Measurements from ENCODE around the gene SPEM1. TPM values are rescaled to one million over a fixed set of nuclear protein-coding genes. Genes with fewer than 3 reads are reported as not detected.

The SPEM1 gene
- total and polyA plus RNA-seq, 7 donors, result 0.06 TPM; not detected in 6

GRCh38 chr17:7383742-7384488, 36.2 kb upstream of the SPEM1 start:
- ATAC-seq (peak in 3 of 4 donors; percentile 35 to 60 (median 39)), DNase-seq (peak; percentile 52 to 60)
- Histone ChIP-seq H3K27ac (no peak overlapping the region), H3K4me1 (peaks cover 24% of the 10 kb centered on the region), H3K36me3 (ENCODE audit: insufficient read depth in 1 of 2, low read depth in 1 of 2) (peaks cover 0 to 27% of the 10 kb centered on the region in 2 donors), H3K9me3 (no peaks in the 10 kb centered on the region), H3K4me3 (peak overlapping the region; percentile 52), H3K27me3 (ENCODE audit: insufficient read depth in 3 of 3, low read length in 2 of 3) (peaks cover 0 to 2% (median 0%) of the 10 kb centered on the region in 3 donors)
- TF ChIP-seq CTCF (IDR thresholded peaks at IDR 0.05), result no peak
- intact Hi-C loops (cut with DNase I), result no loop called here
- 9 to 36% (median 17%) methylated on average over 60 to 65 of the region's 65 CpGs for WGBS, 3 donors

GRCh38 chr17:7384489-7385081, 35.5 kb upstream of the SPEM1 start:
- TF ChIP-seq CTCF (IDR thresholded peaks at IDR 0.05), result no peak
- Histone ChIP-seq H3K27ac (no peak overlapping the region), H3K36me3 (ENCODE audit: insufficient read depth in 1 of 2, low read depth in 1 of 2) (peaks cover 0 to 34% of the 10 kb centered on the region in 2 donors), H3K27me3 (ENCODE audit: insufficient read depth in 3 of 3, low read length in 2 of 3) (peaks cover 0 to 2% (median 0%) of the 10 kb centered on the region in 3 donors), H3K4me1 (peaks cover 24% of the 10 kb centered on the region), H3K4me3 (peak overlapping the region; percentile 52), H3K9me3 (no peaks in the 10 kb centered on the region)
- WGBS, 3 donors, result 52 to 62% (median 53%) methylated on average over 21 to 23 of the region's 23 CpGs
- DNase-seq (no peak), ATAC-seq (peak in 1 of 4 donors; percentile 6)
- intact Hi-C loops (cut with DNase I), result no loop called here

GRCh38 chr17:7388856-7389255, 31.3 kb upstream of the SPEM1 start:
- WGBS, 3 donors, result 94 to 96% (median 95%) methylated on average over 10 of the region's 10 CpGs
- Histone ChIP-seq H3K27ac (no peak overlapping the region), H3K27me3 (ENCODE audit: insufficient read depth in 3 of 3, low read length in 2 of 3) (no peaks in the 10 kb centered on the region), H3K4me1 (no peaks in the 10 kb centered on the region), H3K9me3 (no peaks in the 10 kb centered on the region), H3K4me3 (no peak overlapping the region), H3K36me3 (ENCODE audit: insufficient read depth in 1 of 2, low read depth in 1 of 2) (peaks cover 3 to 64% of the 10 kb centered on the region in 2 donors)
- DNase-seq (no peak), ATAC-seq (no peak)
- intact Hi-C loops (cut with DNase I), result no loop called here
- TF ChIP-seq CTCF (IDR thresholded peaks at IDR 0.05), result no peak

GRCh38 chr17:7389924-7390910, 29.9 kb upstream of the SPEM1 start:
- H3K36me3 ChIP-seq (ENCODE audit: insufficient read depth in 1 of 2, low read depth in 1 of 2), result peaks cover 3 to 57% of the 10 kb centered on the region in 2 donors
- no peak for ATAC-seq
- no peaks in the 10 kb centered on the region for H3K27me3 ChIP-seq (ENCODE audit: insufficient read depth in 3 of 3, low read length in 2 of 3)
- intact Hi-C loops (cut with DNase I), result loop anchor here (5.0 kb wide), 3 partner anchors 33 to 97 kb away; partner anchors contain the start of genes KCTD11 (in 1 of the 2) and TMEM95 (in 1 of the 2)
- no peak overlapping the region for H3K27ac ChIP-seq
- no peak overlapping the region for H3K4me3 ChIP-seq
- 77 to 82% (median 80%) methylated on average over 19 of the region's 19 CpGs for WGBS, 3 donors
- H3K4me1 ChIP-seq, result no peaks in the 10 kb centered on the region
- no peaks in the 10 kb centered on the region for H3K9me3 ChIP-seq
- no peak for DNase-seq
- TF ChIP-seq CTCF (IDR thresholded peaks at IDR 0.05), result no peak
